Endothelial cell (in vitro differentiated cells): ENCODE data around the gene TMEM201. TPM values are rescaled to one million over a fixed set of nuclear protein-coding genes. Genes with fewer than 3 reads are reported as not detected.

ENCODE experiments used
- DNase-seq: peaks from one replicate; pipeline ENCODE4 v3.0.0; 2021; ENCODE audit warnings: low spot score
- H3K27ac Mint-ChIP-seq: one replicate; pipeline ENCODE4 v1.8.0; 2021; ENCODE audit warnings: mixed read lengths, inconsistent platforms; ENCODE audit not compliant: unreplicated experiment
- H3K27me3 Mint-ChIP-seq: one replicate; pipeline ENCODE4 v1.8.0; 2021; ENCODE audit warnings: mild to moderate bottlenecking, moderate library complexity, mixed read lengths, inconsistent platforms; ENCODE audit not compliant: unreplicated experiment
- H3K36me3 Mint-ChIP-seq: one replicate; pipeline ENCODE4 v1.8.0; 2021; ENCODE audit warnings: mild to moderate bottlenecking, low read depth, mixed read lengths, inconsistent platforms; ENCODE audit not compliant: unreplicated experiment
- H3K4me1 Mint-ChIP-seq: one replicate; pipeline ENCODE4 v1.8.0; 2021; ENCODE audit warnings: mild to moderate bottlenecking, mixed read lengths, inconsistent platforms; ENCODE audit not compliant: unreplicated experiment
- H3K4me3 Mint-ChIP-seq: one replicate; pipeline ENCODE4 v1.8.0; 2021; ENCODE audit warnings: mild to moderate bottlenecking, mixed read lengths, inconsistent platforms; ENCODE audit not compliant: unreplicated experiment
- H3K9me3 Mint-ChIP-seq: one replicate; pipeline ENCODE4 v1.8.0; 2021; ENCODE audit warnings: mixed read lengths, inconsistent platforms; ENCODE audit not compliant: unreplicated experiment
- CTCF ChIP-seq: fragments of 200-600 bp; sonication (generic); IDR thresholded peaks from one replicate; pipeline ENCODE4 v1.5.0; 2021; ENCODE audit warnings: antibody characterized with exemption; ENCODE audit not compliant: unreplicated experiment
- total RNA-seq: library from RNA; stranded (reverse); fragmentation: NEBNext Ultra II Directional; extraction: Animal tissue kit (Norgen Biotek cat#: 25700); gene quantifications from one replicate; pipeline ENCODE4 v1.2.1, GENCODE V29; 2021; ENCODE audit not compliant: unreplicated experiment

The TMEM201 gene
- total RNA-seq, 1 donor from 2014 or later, result 19.1 TPM

DNA sequence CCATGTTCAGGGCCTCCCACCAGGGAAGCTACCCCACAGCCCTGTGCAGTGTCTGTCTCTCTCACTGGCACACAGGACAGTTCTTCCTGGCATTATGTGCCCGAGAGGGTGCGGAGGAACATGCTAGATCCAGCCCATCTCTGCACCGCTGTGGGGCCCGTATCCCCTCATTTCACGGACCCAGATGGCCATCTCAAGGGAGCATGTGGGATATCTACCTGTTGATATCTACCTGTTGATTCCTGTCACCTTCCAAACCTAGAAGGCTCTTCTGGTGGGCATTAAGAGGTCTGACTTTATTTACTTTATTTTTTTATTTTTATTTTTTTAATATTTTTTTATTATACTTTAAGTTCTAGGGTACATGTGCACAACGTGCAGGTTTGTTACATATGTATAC is 74.5 kb downstream of the TMEM201 start:
- no peak for DNase-seq
- no peaks in the 10 kb centered on the region for H3K36me3 Mint-ChIP-seq
- H3K4me3 Mint-ChIP-seq, result no peak overlapping the region
- no peak for TF ChIP-seq CTCF
- no peaks in the 10 kb centered on the region for H3K9me3 Mint-ChIP-seq
- H3K27me3 Mint-ChIP-seq, result no peaks in the 10 kb centered on the region
- no peaks in the 10 kb centered on the region for H3K4me1 Mint-ChIP-seq
- H3K27ac Mint-ChIP-seq, result no peak overlapping the region

Other genes with a start within 250 kb of the TMEM201 start
- 4.2 TPM for gene SLC25A33, start 49.4 kb upstream of the TMEM201 start, total RNA-seq
- gene PIK3CD, start 62.8 kb downstream of the TMEM201 start, total RNA-seq, result 30.3 TPM
- 84.8 TPM for gene CLSTN1, start 235.1 kb downstream of the TMEM201 start, total RNA-seq